PC-3 (cell line): ENCODE results near the gene SERPINB8. TPM values are rescaled to one million over a fixed set of nuclear protein-coding genes. Genes with fewer than 3 reads are reported as not detected.
A peak's percentile ranks its signal among the peaks of the same experiment; 100 is the strongest.

Experiments used
- ATAC-seq: fragments of 200-7000 bp; cut with Tn5 transposase; 2 replicates; pipeline ENCODE4 v1.9.1; 2020; ENCODE audit warnings: mild to moderate bottlenecking, moderate library complexity
- BruUV-seq: library from RNA; stranded (reverse); fragments of 400-500 nt; replicated peaks from 2 replicates; lab custom pipeline; 2021; lab: Mats Ljungman, UMichigan
- CTCF ChIA-PET: fragments of 300-600 bp; sonication (Branson Sonifier 250); formaldehyde crosslinking; loops from one replicate; lab custom pipeline; 2022; ENCODE audit warnings: antibody characterized with exemption; lab: Charles Lee
- POLR2A ChIA-PET: fragments of 300-600 bp; sonication (Branson Sonifier 250); formaldehyde crosslinking; loops from one replicate; lab custom pipeline; 2022; ENCODE audit warnings: antibody characterized with exemption; ENCODE audit not compliant: unreplicated experiment; lab: Charles Lee
- DNase-seq: peaks from one replicate; pipeline ENCODE4 v3.0.0-alpha.2; 2015
- H2AFZ ChIP-seq: fragments of 300-600 bp; sonication (generic); 2 replicates; pipeline ENCODE4 v1.6.0; 2016; ENCODE audit warnings: antibody characterized with exemption, low read length
- H3F3A ChIP-seq: fragments of 300-600 bp; sonication (generic); one replicate; pipeline ENCODE4 v1.6.0; 2017; ENCODE audit warnings: antibody characterized with exemption, low read length, control low read depth, mild to moderate bottlenecking; ENCODE audit not compliant: unreplicated experiment
- H3K27ac ChIP-seq: fragments of 300-600 bp; sonication (generic); 2 replicates; pipeline ENCODE4 v1.5.1; 2016; ENCODE audit warnings: mild to moderate bottlenecking, low read length
- H3K27me3 ChIP-seq: fragments of 300-600 bp; sonication (generic); 2 replicates; pipeline ENCODE4 v1.6.1; 2016; ENCODE audit warnings: low read length, mixed read lengths
- H3K36me3 ChIP-seq: fragments of 300-600 bp; sonication (generic); 2 replicates; pipeline ENCODE4 v1.6.1; 2016; ENCODE audit warnings: low read depth, mixed run types, low read length, mixed read lengths
- H3K4me1 ChIP-seq: fragments of 300-600 bp; sonication (generic); 2 replicates; pipeline ENCODE4 v1.5.1; 2016; ENCODE audit warnings: low read length; ENCODE audit not compliant: insufficient read depth
- H3K4me2 ChIP-seq: fragments of 300-600 bp; sonication (generic); 2 replicates; pipeline ENCODE4 v1.6.0; 2016; ENCODE audit warnings: low read length
- H3K4me3 ChIP-seq: fragments of 300-600 bp; sonication (generic); 2 replicates; pipeline ENCODE4 v1.5.1; 2016; ENCODE audit warnings: mild to moderate bottlenecking, low read length, mixed read lengths
- H3K79me2 ChIP-seq: fragments of 300-600 bp; sonication (generic); 2 replicates; pipeline ENCODE4 v1.6.1; 2017; ENCODE audit warnings: low read length, mixed read lengths
- H3K9ac ChIP-seq: fragments of 300-600 bp; sonication (generic); 2 replicates; pipeline ENCODE4 v1.6.0; 2016; ENCODE audit warnings: mild to moderate bottlenecking, low read length
- H3K9me2 ChIP-seq: fragments of 300-600 bp; sonication (generic); replicated peaks from 2 replicates; pipeline ENCODE4 v1.6.1; 2016; ENCODE audit warnings: mixed run types, low read length, mixed read lengths
- H3K9me3 ChIP-seq: fragments of 300-600 bp; sonication (generic); 2 replicates; pipeline ENCODE4 v1.6.1; 2016; ENCODE audit warnings: low read length, mixed read lengths
- H4K20me1 ChIP-seq: fragments of 300-600 bp; sonication (generic); 2 replicates; pipeline ENCODE4 v1.6.1; 2016; ENCODE audit warnings: low read length, mixed read lengths
- CTCF ChIP-seq: fragments of 300-600 bp; sonication (generic); conservative IDR thresholded peaks from 2 replicates; pipeline ENCODE4 v1.5.1; 2017; ENCODE audit warnings: antibody characterized with exemption, low read depth, mild to moderate bottlenecking, low read length
- EZH2 ChIP-seq: fragments of 300-600 bp; sonication (generic); IDR thresholded peaks from one replicate; pipeline ENCODE4 v1.6.1; 2017; ENCODE audit warnings: antibody characterized with exemption, mild to moderate bottlenecking, low read length; ENCODE audit not compliant: unreplicated experiment
- EZH2phosphoT487 ChIP-seq: fragments of 300-600 bp; sonication (generic); IDR thresholded peaks from 2 replicates; pipeline ENCODE4 v1.6.1; 2018; ENCODE audit warnings: mild to moderate bottlenecking, antibody characterized with exemption, low read length, borderline replicate concordance
- intact Hi-C: fragments of 100-400 bp; cut with micrococcal nuclease; formaldehyde crosslinking; loops from 2 replicates; pipeline ENCODE4 v1.9.0; 2023
- total RNA-seq: library from RNA; depleted of rRNA; stranded (reverse); fragments of >200 nt; gene quantifications from 2 replicates; pipeline ENCODE4 v1.2.3, GENCODE V29; 2014

Gene SERPINB8
- total RNA-seq, 1 experiment from 2014 or later: 21.1 TPM

DNA sequence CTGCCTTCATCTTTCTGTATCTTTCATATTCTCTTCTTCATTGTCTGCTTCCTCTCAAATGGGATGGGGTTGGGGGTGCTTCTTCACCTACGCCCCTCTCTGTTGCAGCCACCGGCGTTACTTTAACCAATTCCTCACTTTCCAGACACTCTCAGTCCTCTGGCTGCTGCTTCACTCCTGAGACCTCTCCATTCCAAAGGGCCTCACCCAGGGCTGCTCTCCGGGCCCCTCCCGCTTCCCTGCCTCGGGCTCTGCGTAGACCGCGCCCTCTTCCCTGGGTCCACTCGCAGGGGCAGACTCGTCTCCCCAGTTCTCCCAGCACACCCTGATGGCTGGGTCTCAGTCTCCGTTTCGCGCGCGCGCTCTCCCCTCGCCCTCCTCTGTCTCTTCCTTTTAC lies 926 bp downstream of the SERPINB8 start:
- no peaks in the 10 kb centered on the region for H3K9me2 ChIP-seq
- H3K4me2 ChIP-seq: peak overlapping the region; percentile 98
- H3K9me3 ChIP-seq: no peaks in the 10 kb centered on the region
- BruUV-seq: no TSS peak
- TF ChIP-seq EZH2 (no peak), EZH2phosphoT487 (no peak), CTCF (no peak)
- peak overlapping the region; percentile 99 for H3K4me3 ChIP-seq
- DNase-seq (peak; percentile 33), ATAC-seq (peak; percentile 46)
- peak overlapping the region; percentile 97 for H2AFZ ChIP-seq
- H3F3A ChIP-seq: peaks cover 4% of the 10 kb centered on the region
- peaks cover 19% of the 10 kb centered on the region for H3K4me1 ChIP-seq
- no peaks in the 10 kb centered on the region for H3K27me3 ChIP-seq
- peaks cover 38% of the 10 kb centered on the region for H3K79me2 ChIP-seq
- peak overlapping the region; percentile 90 for H3K9ac ChIP-seq
- H3K27ac ChIP-seq: peak overlapping the region; percentile 94
- H3K36me3 ChIP-seq: no peaks in the 10 kb centered on the region
- ChIA-PET POLR2A (interaction anchor here (0.6 to 0.8 kb wide), 5 partner anchors 19 to 605 kb away, joined by 3 to 10 read pairs (median 4); no protein-coding TSS in a partner anchor), CTCF (no interaction called here)
- intact Hi-C loops: no loop called here
- H4K20me1 ChIP-seq: peaks cover 3% of the 10 kb centered on the region; the same call in 1 of the 2 replicates

DNA sequence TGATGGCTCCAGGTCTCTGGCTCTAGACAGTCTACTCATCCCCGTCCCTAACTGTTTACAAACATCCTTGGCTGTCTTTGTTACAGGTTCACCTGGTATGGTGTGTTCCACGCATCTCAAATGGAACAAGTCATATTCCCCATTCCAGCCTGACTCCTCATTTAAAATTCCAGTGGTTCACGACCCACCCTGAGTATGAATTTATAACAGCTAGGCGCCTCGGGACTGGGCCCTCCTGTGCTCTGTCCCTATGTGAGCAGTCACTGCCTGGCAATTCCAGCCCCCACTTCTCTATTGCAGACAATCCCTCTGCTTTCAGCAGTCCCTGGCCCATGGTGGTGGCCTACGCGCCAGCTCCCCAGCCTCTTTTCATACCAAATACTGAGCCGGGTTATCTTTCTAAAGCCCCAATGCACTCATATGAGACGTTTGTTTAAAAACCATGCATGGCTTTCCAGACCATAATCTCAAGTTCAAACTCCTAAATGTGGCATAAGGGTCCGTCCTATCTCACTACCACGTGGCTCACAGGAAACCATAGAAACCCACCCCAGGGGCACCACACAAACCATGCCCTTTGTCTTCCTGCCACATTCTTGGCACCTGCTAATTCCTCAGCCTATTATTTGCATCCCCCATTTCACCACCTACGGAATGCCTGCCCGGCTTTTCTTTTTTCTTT lies 1.6 kb downstream of the SERPINB8 start:
- ChIA-PET CTCF (no interaction called here), POLR2A (no interaction called here)
- Histone ChIP-seq H3K9me3 (no peaks in the 10 kb centered on the region), H3K4me1 (peaks cover 19% of the 10 kb centered on the region), H3K4me2 (peak overlapping the region; percentile 98), H3K9ac (peak overlapping the region; percentile 90), H3K4me3 (peak overlapping the region; percentile 99), H4K20me1 (peaks cover 3% of the 10 kb centered on the region; the same call in 1 of the 2 replicates), H2AFZ (peak overlapping the region; percentile 97), H3K9me2 (no peaks in the 10 kb centered on the region), H3K27me3 (no peaks in the 10 kb centered on the region), H3F3A (peaks cover 4% of the 10 kb centered on the region), H3K36me3 (no peaks in the 10 kb centered on the region), H3K79me2 (peaks cover 44% of the 10 kb centered on the region), H3K27ac (peak overlapping the region; percentile 94)
- no peak for TF ChIP-seq EZH2
- TF ChIP-seq EZH2phosphoT487: no peak
- TF ChIP-seq CTCF: no peak
- DNase-seq: no peak
- TSS peak; percentile 29 for BruUV-seq
- intact Hi-C loops: no loop called here
- no peak for ATAC-seq

DNA sequence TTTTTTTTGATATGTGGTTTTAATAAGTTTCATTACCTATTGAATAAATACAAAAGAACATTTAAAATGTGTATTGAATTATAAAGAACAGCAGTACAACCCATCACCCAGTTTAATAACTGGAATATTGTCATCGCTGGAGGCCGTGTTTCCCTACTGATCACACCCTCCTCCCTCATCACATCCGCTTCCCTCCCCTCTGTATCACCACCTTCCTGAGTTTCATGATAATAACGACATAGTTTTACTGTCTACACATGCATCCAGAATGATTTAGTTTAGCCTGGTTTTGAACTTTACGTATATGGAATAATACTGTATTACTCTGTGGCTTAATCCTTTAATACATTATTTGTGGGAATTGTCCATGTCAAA lies 2.1 kb downstream of the SERPINB8 start:
- no peaks in the 10 kb centered on the region for H3K9me3 ChIP-seq
- intact Hi-C loops: no loop called here
- H3K27ac ChIP-seq: no peak overlapping the region
- H3K36me3 ChIP-seq: no peaks in the 10 kb centered on the region
- peaks cover 4% of the 10 kb centered on the region for H3F3A ChIP-seq
- ATAC-seq (no peak), DNase-seq (no peak)
- peaks cover 3% of the 10 kb centered on the region; the same call in 1 of the 2 replicates for H4K20me1 ChIP-seq
- ChIA-PET POLR2A (no interaction called here), CTCF (no interaction called here)
- H2AFZ ChIP-seq: no peak overlapping the region
- peak overlapping the region; percentile 98; the same call in 1 of the 2 replicates for H3K4me2 ChIP-seq
- no peaks in the 10 kb centered on the region for H3K9me2 ChIP-seq
- no peak overlapping the region for H3K9ac ChIP-seq
- H3K27me3 ChIP-seq: no peaks in the 10 kb centered on the region
- no TSS peak for BruUV-seq
- no peak overlapping the region for H3K4me3 ChIP-seq
- peaks cover 47% of the 10 kb centered on the region for H3K79me2 ChIP-seq
- H3K4me1 ChIP-seq: peaks cover 19% of the 10 kb centered on the region
- TF ChIP-seq EZH2 (no peak), CTCF (no peak), EZH2phosphoT487 (no peak)
